Uterus (tissue), 4 donors: ENCODE measurements around the gene R3HDML. TPM values are rescaled to one million over a fixed set of nuclear protein-coding genes. Genes with fewer than 3 reads are reported as not detected.

ENCODE experiments used
- DNase-seq, 2 donors: peaks; one replicate each; pipeline ENCODE4 v3.0.0-alpha.2; 2019 to 2020
- H3K27ac ChIP-seq, 2 donors: fragments of 200-600 bp; sonication (generic); 1 replicate in 1 of 2; 2 replicates in 1 of 2; pipeline ENCODE4 v1.5.1; 2016 to 2018
- H3K27me3 ChIP-seq, 2 donors: fragments of 200-600 bp; sonication (generic); one replicate each; pipeline ENCODE4 v1.5.1; 2018 to 2019; ENCODE audit warnings: control low read depth in 1 of 2
- H3K36me3 ChIP-seq, 2 donors: fragments of 200-600 bp; sonication (generic); one replicate each; pipeline ENCODE4 v1.5.1; 2019; ENCODE audit warnings: control low read depth in 1 of 2
- H3K4me1 ChIP-seq, 2 donors: fragments of 200-600 bp; sonication (generic); one replicate each; pipeline ENCODE4 v1.5.1; 2018 to 2019; ENCODE audit warnings: control low read depth in 1 of 2
- H3K4me3 ChIP-seq, 2 donors: fragments of 200-600 bp; sonication (generic); 1 replicate in 1 of 2; 2 replicates in 1 of 2; pipeline ENCODE4 v1.5.1; 2018 to 2019; ENCODE audit warnings: mild to moderate bottlenecking in 1 of 2
- H3K9me3 ChIP-seq, 2 donors: fragments of 200-600 bp; sonication (generic); one replicate each; pipeline ENCODE4 v1.5.1; 2019; ENCODE audit warnings: control low read depth in 1 of 2
- POLR2A ChIP-seq, 2 donors: fragments of 450-650 bp; IDR thresholded peaks; one replicate each; pipeline ENCODE4 v1.6.1; 2016; ENCODE audit warnings: antibody characterized with exemption in 2 of 2, mild to moderate bottlenecking in 1 of 2, moderate library complexity in 1 of 2
- intact Hi-C: fragments of 100-400 bp; cut with DNase I; formaldehyde crosslinking; loops from one replicate; pipeline ENCODE4 v1.15.1; 2023; ENCODE audit warnings: low total_unique reads
- total RNA-seq, 4 donors: library from RNA; depleted of rRNA in 3 of 4; stranded (reverse); fragments of >200 nt in 3 of 4; gene quantifications; one replicate each; pipeline versions ENCODE4 v1.1.0 to v1.2.4, GENCODE V29; 2014 to 2023
- TF ChIP-seq, protein P1 (sequence below), 4 experiments: fragments of 200-600 bp in 2 of 4; fragments of 450-650 bp in 2 of 4; sonication (generic) in 2 of 4; IDR thresholded peaks; one replicate each; pipeline ENCODE4 v1.5.1; 2016 to 2019; ENCODE audit warnings: antibody characterized with exemption in 4 of 4, mild to moderate bottlenecking in 2 of 4, moderate library complexity in 1 of 4
- donor health status: DM: yes; HTN: yes; CAD: no.

The R3HDML gene
- total RNA-seq, 4 donors from 2014 or later, result not detected

- no peak for TF ChIP-seq POLR2A (IDR thresholded peaks at IDR 0.05)
- TF ChIP-seq, protein P1, sequence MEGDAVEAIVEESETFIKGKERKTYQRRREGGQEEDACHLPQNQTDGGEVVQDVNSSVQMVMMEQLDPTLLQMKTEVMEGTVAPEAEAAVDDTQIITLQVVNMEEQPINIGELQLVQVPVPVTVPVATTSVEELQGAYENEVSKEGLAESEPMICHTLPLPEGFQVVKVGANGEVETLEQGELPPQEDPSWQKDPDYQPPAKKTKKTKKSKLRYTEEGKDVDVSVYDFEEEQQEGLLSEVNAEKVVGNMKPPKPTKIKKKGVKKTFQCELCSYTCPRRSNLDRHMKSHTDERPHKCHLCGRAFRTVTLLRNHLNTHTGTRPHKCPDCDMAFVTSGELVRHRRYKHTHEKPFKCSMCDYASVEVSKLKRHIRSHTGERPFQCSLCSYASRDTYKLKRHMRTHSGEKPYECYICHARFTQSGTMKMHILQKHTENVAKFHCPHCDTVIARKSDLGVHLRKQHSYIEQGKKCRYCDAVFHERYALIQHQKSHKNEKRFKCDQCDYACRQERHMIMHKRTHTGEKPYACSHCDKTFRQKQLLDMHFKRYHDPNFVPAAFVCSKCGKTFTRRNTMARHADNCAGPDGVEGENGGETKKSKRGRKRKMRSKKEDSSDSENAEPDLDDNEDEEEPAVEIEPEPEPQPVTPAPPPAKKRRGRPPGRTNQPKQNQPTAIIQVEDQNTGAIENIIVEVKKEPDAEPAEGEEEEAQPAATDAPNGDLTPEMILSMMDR (IDR thresholded peaks at IDR 0.05), result no peak
- no peaks in the 10 kb centered on the region for H3K36me3 ChIP-seq
- no peak overlapping the region for H3K27ac ChIP-seq
- H3K9me3 ChIP-seq, result no peaks in the 10 kb centered on the region
- H3K27me3 ChIP-seq, result no peaks in the 10 kb centered on the region
- H3K4me3 ChIP-seq, result no peak overlapping the region
- intact Hi-C loops, result no loop called here
- DNase-seq, result no peak
- H3K4me1 ChIP-seq, result no peaks in the 10 kb centered on the region
Measured at GRCh38 chr20:44357020-44357419, 20.2 kb downstream of the R3HDML start.

GRCh38 chr20:44357555-44358125 is 20.8 kb downstream of the R3HDML start:
- intact Hi-C loops, result no loop called here
- no peaks in the 10 kb centered on the region for H3K27me3 ChIP-seq
- H3K4me1 ChIP-seq, result no peaks in the 10 kb centered on the region
- TF ChIP-seq, protein P1 (IDR thresholded peaks at IDR 0.05), result no peak
- TF ChIP-seq POLR2A (IDR thresholded peaks at IDR 0.05), result no peak
- DNase-seq, result peak in 1 of 2 donors; percentile 27
- H3K4me3 ChIP-seq, result no peak overlapping the region
- H3K9me3 ChIP-seq, result no peaks in the 10 kb centered on the region
- H3K27ac ChIP-seq, result no peak overlapping the region
- H3K36me3 ChIP-seq, result no peaks in the 10 kb centered on the region

DNA sequence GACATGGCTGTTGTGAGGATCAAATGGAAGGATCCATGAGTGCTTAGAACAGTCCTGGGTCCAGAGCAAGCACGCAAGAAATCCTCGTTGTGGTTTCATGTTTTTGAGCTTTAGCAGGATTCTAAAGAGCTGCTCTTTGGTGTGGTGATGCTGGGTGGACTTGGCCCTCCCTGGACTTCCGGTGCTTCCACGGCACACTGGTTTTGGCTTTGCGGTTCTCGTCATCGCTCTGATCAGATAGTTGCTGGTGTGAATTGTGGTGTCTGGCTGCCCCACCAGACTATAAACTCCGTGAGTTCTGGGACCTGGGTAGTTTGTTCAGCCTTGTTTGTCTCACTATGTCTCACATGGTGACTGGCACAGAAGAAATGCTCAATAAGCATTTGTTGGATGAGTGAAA is 21.9 kb downstream of the R3HDML start:
- intact Hi-C loops, result no loop called here
- TF ChIP-seq, protein P1 (IDR thresholded peaks at IDR 0.05), result no peak
- no peak for TF ChIP-seq POLR2A (IDR thresholded peaks at IDR 0.05)
- no peaks in the 10 kb centered on the region for H3K36me3 ChIP-seq
- no peak overlapping the region for H3K27ac ChIP-seq
- DNase-seq, result no peak
- no peaks in the 10 kb centered on the region for H3K9me3 ChIP-seq
- H3K27me3 ChIP-seq, result no peaks in the 10 kb centered on the region
- H3K4me3 ChIP-seq, result no peak overlapping the region
- H3K4me1 ChIP-seq, result no peaks in the 10 kb centered on the region

- no peaks in the 10 kb centered on the region for H3K36me3 ChIP-seq
- H3K27me3 ChIP-seq, result no peaks in the 10 kb centered on the region
- no peaks in the 10 kb centered on the region for H3K4me1 ChIP-seq
- no peak overlapping the region for H3K27ac ChIP-seq
- TF ChIP-seq POLR2A (IDR thresholded peaks at IDR 0.05), result no peak
- TF ChIP-seq, protein P1 (IDR thresholded peaks at IDR 0.05), result no peak
- no peak overlapping the region for H3K4me3 ChIP-seq
- intact Hi-C loops, result no loop called here
- DNase-seq, result no peak
- no peaks in the 10 kb centered on the region for H3K9me3 ChIP-seq
Measured at GRCh38 chr20:44360221-44360620, 23.4 kb downstream of the R3HDML start.

GRCh38 chr20:44361021-44361420 is 24.2 kb downstream of the R3HDML start:
- Histone ChIP-seq H3K36me3 (no peaks in the 10 kb centered on the region), H3K9me3 (no peaks in the 10 kb centered on the region), H3K27me3 (no peaks in the 10 kb centered on the region), H3K27ac (no peak overlapping the region), H3K4me3 (no peak overlapping the region), H3K4me1 (no peaks in the 10 kb centered on the region)
- intact Hi-C loops, result no loop called here
- DNase-seq, result no peak
- TF ChIP-seq, protein P1 (IDR thresholded peaks at IDR 0.05), result no peak
- TF ChIP-seq POLR2A (IDR thresholded peaks at IDR 0.05), result no peak
